Ammon's horn (tissue), 1 donor: Measurements from ENCODE around the gene SCN2B.

Experiments used
- DNase-seq: peaks from one replicate; pipeline ENCODE4 v3.0.0-alpha.2; 2016; ENCODE audit warnings: low spot score

Gene SCN2B

DNA sequence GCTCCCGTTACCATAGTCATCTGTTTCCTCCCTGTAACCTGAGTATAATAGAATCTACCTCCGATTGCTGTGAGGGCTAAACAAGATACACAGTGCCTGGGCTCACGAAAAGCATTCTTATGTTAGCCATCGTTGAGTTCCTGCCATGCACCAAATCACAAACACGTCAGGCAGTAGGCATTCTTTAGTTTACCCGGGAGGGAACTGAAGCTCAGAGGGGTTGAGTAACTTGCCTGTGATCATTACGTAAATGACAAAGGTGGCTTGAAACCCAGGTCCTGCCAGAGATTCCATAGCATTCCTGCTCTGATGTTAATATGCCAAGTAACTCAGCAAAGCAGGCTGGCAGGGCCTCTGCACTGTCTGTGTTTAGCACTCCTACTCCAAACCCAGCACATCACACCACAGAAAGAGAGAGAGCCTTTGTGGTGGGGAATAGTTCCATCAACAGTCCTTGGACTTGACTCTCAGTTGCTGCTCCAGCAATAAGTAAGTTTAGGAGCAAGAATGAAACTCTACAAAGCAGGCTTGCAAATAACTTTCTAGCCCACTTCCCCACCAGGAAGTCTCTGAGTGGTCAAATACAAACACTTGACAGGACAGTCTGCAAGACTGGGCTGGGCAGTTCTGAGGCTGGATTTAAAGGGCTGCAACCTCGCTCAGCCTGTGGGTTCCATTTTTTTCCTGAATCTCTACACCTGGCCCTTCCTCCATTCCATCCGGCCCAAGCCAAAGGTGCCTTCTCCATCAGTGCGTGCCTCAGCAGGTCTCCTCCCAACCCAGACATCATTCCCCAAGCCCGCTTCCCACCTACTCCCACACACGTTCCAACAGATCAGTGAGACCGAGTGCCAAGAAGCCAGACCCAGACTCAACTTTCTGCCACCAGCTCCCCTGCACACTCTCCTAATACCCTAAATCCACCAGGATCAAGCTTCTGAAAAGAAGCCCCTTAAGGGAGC lies 1.1 kb downstream of the SCN2B start:
- peak; percentile 48 for DNase-seq

DNA sequence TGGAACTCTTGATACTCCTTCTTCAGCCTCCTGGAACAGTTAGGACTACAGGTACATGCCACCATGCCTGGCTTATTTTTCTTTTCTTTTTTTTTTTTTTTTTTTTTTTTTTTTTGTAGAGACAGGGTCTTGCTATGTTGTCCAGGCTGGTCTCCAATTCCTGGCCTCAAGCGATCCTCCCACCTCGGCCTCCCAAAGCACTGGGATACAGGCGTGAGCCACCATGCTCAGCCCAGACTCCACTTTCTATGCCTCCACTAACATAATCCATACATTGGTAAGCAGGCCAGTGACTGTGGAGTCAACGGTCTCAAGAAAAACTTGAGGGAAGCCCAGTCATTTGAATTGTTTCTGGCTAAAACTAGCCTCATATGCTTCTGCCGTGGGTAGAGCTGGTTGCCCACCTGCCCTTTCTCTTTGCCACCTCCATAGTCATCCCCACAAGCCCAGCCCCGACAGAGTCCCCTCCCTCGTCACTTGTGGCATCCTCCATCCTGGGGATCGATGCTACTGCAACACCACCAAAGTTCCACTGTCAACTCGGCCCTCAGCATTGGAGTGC lies 2.4 kb downstream of the SCN2B start:
- DNase-seq, result no peak

DNA sequence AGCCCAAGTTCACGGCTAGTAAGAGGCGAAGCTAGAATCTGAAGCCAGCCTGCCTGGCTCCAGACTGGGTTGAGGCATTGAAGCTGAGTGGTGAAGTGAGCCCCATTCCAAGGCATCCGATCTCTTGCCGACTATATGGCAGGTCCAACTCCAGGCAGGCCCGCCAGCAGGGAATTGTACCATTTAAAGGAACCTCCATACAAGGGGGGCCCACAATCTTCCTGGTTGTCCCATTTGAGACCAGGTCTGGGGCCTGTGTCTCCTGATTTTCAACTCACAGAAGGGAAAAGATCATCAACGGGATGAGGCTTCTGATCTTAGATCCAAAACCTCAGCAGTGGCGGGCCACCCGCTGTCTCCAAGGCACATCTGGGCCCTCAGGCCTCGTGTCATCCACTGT lies 4.1 kb downstream of the SCN2B start:
- no peak for DNase-seq

DNA sequence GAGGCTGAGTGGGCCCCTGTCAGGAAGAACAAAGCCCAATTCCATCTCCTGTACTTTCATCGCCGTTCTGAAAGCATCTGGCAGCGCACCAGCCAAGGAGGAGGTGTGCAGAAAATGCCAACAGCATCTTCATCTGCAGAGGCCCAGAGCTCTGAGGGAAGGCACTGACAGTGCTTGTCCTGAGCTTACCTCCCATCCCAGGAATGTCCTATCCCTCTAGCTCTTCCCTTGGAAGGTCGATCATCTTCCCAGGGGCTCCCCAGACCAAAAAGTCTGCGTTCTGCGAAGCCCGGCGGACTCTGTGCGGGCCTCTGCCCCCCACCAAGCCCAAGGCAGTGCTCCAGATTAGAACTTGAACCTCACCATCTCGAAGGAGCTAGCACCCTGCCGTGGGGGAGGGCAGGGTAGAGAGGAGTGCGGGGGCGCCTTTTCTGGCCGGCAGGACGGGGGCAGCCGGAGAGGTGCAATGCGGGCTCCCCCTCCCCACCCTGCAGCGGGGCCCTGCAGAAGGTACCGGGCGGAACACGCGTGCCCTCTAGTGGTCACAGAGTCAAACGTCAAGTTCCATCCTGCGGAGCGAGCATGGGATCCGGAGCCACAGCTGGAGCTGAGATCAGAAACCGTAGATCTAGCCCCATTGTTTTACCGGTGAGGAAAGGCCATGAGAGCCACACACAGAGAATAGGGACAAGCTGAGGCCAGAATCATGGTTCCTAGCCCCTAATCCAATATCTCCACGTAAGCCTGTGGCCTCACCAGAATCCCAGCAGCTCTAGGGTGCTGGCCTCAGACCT lies 5.0 kb downstream of the SCN2B start:
- peak; percentile 94 for DNase-seq

DNA sequence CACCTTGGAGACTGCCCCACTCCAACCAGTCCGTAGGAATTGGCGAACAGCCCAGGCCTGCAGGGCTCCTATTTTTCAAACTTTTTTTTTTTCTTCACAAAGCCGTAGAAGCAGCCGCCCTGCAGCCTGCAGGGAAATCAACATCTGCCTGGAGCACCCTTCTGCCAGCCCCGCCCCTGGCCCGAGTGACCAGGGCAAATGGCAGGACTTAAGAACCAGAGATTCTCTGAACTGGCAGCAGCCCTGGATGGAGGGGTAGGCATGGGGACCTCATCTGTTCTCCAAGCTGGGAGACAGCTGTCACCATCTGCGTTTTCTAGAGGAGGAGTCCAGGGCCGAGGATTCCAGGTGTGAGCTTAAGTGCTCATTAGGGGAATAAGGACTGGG lies 5.6 kb downstream of the SCN2B start:
- DNase-seq, result no peak

DNA sequence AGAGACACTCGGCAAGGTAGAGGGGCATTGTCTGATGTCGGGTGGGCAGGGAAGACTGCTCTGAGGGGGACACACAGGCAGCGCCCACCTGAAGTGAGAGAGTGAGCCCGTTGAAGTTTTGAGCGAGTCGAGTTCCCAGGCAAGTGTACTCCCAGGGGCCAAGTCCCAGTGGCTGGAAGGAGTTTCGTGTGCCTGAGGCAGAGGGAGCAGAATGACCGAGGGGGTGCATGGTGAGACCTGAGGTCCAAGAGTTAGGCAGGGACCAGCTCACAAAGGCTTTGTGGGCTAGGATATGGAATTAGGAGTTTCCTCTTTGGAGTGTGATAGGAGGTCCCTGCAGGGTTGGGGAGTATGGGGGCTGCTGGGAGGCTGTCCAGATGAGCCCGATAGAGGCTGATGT lies 6.2 kb downstream of the SCN2B start:
- no peak for DNase-seq

DNA sequence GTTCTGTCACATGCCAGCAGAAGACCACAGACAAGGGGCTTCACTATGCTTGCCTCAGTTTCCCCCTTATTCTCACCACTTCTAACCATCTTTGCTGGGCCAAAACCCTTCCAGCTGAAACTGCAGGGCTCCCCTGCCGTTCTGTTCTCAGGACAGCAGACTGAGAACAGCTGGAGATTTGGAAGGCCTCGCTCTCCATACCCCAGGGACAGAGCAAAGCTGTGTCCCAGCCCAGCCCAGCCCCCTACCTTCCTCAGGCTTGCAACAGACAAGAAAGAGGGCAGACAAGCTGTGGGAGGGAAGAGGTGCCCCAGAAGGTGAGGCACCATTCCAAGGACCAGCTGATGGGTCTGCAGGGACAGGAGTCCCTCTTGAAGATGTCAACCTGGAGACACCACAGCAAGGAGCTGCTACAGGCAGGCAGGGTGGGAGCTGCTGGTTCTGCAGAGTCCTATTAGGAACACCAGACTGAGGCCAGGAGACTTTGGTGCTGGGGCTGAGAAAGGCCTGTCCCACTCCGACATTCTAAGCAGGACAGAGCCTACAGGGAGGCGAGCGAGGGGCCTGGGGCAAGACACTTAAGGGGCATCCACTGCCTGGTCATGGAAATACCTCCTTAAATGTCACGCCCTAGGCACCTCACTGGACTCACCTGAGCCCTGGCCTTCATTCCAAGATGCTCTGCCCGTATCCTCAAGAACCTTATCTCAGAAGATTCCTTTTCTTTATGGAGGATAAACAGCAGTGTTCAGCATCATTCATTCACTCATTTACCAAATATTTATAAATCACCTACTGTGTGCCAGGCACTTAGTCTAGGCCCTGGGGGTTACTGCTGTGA lies 6.9 kb downstream of the SCN2B start:
- no peak for DNase-seq

DNA sequence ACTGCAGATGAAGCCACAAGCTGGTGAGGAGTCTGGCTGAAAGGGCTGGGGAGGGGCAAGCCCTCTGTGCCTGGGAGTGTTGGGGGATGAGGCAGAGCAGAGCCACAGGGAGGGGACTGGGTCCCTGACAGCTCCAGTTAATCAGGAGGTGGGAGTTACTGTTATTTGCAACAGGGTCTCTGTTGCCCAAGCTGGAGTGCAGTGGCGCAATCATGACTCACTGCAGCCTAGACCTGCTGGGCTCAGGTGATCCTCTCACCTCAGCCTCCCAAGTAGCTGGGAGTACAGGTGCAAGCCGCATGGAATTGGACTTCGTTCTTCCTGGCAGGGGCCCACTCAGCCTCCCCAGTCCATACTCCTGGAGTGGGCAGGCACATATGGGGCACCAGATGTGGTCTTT lies 7.7 kb downstream of the SCN2B start:
- no peak for DNase-seq

DNA sequence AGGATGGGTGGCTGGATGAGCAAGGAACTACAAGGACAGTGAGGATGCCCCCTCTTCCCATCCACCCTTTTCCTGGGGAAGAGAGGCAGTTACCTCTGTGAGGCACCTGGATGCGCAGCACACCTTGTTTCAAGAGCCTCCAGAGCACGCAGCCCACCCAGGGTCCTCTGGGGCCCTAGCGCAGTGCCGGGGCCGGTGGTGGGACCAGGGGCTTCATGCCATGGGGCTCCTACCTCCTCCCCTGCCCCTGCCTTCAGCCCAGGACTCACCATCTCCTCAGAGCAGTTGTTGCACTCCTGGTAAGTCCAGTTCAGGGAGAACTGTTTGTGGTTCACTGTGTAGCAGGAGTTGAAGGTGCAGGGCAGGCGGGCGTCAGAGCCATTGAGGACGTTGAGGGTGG lies 8.1 kb downstream of the SCN2B start:
- no peak for DNase-seq

DNA sequence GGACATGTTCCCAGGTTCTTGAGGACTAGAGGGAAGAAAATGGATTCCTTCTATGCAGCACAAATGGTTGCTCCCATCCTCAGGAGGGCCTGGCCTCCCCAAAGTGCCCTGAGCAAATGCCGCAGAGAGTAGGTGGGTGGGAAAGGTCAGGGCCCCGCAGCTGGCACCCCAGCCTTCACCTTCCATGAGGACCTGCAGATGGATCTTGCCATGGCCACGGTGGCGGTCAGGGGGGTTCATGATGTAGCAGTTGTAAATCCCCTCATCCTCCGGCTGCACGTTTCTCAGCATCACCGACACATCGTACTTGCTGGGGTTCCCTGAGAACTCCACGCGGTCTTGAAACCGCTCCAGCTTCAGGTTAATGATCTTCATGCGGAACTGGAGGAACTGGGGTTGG lies 8.5 kb downstream of the SCN2B start:
- no peak for DNase-seq

DNA sequence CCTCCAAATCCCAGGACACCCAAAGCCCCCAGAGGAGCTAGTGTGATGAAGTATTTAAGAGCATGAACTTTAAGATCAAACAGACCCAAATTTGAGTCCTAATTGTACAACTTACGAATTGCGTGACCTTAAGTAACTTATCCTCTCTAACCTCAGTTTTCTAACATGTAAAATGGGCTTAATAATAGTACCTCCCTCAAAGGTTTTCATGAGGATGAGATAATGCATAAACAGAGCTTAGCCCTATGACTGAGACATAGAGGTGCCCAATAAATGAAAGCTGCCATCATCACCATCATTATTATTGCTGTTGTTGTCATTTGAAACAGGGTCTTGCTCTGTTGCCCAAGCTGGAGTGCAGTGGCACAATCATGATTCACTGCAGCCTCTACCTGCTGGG lies 9.2 kb downstream of the SCN2B start:
- no peak for DNase-seq

DNA sequence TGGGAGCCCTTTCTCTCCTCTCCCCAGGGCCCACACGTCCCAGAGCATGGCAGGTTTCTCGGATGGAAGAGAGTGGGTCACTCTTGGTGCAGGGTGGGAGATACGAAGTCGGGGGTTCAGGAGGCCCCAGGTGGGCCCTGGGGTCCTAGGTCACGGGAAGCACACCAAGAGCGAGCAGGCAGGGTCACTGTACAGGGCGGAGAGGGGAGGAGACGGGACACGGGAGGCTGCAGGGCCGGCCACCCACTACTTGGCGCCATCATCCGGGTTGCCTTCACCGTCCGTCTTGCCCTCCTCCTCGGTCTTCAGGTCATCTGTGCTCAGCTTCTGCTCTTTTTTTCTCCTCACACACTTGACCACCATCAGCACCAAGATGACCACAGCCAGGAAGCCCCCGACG lies 9.8 kb downstream of the SCN2B start:
- DNase-seq, result no peak

DNA sequence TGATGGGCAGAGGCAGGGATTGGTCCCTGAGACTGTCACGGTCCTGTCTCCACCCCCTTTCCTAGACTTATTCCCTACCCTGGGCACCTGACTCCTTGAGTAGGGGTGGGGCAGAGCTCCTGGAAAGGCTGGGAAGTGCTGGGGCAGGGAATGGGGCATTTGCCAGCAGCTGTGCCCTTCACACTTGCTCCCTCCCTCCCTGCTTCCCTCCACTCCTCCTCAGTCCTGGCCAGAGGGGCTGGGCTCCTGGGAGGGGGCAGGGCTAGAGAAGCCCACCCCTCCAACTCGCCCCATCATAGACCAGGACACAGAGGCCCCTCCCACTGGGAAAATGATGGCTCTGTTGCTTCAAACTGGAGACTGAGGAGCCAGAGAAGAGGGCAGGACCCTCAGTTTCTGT lies 11.6 kb downstream of the SCN2B start:
- no peak for DNase-seq

DNA sequence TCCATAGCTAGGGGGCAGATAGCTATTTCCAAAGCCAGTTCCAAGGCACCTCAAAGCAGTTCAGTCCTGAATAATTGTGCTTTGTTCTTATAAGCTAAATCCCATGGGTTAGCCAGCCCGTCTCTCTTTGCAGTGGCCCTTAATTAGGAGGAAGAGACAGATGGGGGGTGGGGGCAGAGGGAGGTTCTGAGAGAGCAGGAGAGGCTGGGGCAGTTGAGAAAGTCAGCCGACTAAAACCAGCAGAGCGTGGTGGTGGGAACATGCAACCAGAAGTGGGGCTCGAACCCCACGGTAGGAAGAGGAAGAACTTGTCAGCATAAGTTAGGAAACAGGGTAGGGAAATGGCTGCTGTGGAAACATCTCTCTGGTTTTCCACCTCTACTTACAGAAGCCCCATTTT lies 12.9 kb downstream of the SCN2B start:
- no peak for DNase-seq

DNA sequence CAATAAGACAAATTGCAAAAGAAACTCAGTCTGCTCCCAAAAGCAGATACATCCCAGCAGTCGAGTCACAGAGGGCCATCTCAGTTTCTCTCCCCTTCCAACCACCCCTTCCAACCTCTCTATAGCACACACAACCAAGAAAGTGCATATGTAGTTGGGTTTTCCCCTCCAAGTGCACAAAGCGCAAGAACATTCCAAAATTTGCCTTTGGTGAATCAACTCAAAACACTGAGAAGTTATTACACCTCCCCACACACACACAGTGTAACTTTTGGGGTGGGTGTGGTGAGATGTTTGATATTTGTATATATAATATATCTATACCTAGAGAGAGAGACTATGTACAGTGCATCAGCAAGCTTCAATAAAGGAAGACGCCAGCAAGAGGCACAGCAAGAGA lies 13.6 kb downstream of the SCN2B start:
- DNase-seq, result no peak

DNA sequence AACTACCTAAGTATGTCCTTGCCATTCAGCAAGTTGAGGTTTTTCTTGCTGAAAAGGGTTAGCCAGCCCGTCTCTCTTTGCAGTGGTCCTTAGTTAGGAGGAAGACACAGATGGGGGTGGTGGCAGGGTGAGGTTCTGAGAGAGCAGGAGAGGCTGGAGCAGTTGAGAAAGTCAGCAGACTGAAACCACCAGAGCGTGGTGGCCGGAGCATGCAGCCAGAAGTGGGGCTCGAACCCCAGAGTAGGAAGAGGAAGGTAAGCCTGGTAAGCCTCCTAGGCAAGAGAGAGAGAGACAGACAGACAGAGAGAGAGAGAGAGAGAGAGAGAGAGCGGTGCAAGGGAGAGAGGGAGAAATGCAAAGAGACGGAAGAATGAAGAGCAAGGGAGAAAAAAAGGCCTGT lies 14.7 kb downstream of the SCN2B start:
- no peak for DNase-seq

DNA sequence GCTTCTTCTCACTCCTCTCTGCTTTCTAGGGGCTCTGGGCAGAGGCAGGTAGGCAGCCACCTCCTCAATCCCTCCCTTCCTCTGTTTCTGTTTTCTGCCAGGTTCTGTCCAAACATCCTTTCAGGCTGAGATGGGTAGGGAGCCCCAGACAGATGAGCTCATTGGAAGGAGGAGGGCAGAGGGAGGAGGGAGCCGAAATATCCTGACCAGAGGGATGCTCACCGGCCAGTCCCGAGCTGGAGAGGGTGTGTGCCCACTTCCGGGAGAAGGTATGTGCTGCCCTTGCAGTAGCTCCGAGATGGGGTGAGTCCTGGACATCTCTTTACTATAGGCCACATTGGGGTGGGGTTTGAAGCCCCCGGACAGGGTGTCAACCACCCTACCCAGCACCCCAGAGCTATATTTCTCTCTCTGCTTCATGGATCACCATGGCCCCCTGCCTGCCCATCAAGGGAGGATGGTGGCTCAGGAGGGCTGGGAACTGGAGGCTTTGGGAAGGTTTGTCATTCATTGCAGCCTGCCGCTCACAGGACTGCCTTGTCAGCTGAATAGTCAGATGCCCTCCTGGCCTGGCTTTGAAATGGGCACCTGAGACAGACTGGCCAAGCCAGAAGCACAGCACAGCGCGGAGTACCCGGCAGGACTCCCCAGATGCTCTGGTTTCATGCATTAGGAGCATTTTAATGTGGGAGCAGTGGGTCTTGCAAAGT lies 19.1 kb downstream of the SCN2B start:
- no peak for DNase-seq

DNA sequence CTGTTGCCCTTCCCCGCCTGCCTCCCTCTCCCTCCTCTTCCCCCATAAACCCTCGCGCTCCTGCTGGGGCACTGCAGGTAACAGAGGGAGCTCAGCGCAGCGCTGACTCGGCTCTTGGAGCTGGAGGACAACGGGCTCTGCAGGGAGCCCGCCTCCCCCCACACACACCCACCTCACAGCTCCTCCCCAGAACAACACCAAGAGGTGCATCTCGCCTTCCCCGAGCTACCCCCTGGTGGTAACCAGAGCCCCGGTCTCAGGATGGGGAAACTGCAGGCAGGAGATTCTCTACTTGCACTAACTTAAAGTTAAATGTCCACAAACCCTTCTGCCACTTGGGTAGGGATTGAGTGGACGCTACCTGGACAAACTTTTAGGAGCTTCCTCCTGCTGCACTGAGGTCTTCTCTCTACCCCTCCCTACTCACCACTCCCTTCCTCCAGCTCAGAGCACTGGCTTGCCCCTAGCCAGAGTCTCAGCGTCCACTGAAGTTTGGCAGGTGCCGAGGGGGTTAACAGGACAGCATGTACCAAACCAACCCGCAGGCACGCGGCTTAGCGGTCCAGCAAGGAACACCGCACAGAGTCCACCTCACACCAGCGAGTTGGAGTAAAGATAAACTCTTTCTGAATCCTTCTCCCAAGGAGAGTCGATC lies 19.8 kb downstream of the SCN2B start:
- DNase-seq, result no peak

DNA sequence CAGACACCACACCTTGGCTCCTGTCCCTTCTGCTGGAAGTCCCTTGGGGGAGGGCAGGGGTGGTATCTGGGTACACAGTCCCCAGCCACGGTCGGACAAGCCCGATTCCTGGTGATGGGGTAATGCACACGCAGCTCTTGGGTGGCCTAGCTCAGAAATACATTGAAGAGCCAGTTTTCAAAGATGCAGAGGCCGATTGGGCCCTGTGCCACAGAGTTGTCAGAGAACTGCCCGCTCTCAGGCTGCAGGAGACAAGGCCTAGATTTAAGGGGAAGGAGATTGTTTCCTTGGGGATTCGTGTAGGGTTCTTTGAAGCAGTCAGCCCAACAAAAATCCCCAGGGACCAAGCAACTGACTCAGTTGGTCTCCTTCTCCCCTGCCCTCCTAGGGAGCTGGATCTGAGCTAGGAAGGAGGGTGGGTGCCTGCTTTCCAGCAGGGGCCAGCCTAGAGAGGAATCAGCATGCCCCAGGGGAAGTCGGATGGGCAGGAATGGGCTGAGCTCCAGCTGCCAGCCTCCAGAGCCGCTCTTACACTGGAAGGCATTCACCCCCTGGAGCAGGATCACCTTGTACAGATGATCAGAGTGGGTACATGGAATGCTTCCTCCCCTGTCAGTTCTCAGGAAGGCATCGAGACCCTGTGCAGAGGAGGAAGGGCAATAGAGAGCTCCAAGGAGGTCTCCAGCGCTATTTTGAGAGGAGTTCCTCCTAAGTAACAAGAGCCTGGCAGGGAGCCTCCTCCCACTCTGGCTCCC lies 20.5 kb downstream of the SCN2B start:
- no peak for DNase-seq

DNA sequence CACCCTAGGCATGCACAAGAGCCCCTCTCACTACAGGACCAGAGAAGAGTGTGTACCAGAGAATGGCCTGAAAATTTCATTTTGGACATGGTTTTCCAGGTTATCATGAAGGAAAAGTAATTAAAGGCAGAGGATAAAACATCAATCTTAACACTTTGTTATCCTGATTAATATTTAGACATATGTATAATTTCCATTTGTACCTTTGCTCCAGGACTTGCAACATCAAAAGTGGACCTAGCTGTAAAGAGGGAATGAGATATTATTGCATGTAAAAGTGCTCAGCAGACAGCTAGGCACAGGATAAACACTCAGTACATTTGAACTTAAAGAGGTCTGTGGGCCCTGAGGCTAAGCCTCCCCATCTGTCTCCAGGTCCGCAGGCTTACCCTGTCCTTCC lies 21.8 kb downstream of the SCN2B start:
- no peak for DNase-seq
